Esophagus muscularis mucosa (tissue), 3 donors: Measurements from ENCODE around the gene SOX15.
"Not testable (repeated sequence)": the region's sequence is repeated elsewhere in the genome, so short reads cannot be mapped to it uniquely, and the experiment has no call there.

Experiments
- POLR2A ChIP-seq: fragments of 450-650 bp; IDR thresholded peaks from one replicate; pipeline ENCODE4 v1.6.1; 2017; ENCODE audit warnings: antibody characterized with exemption, moderate library complexity, mild to moderate bottlenecking, low read depth
- POLR2AphosphoS5 ChIP-seq, 2 donors: sonication (generic); formaldehyde crosslinking; IDR thresholded peaks; one replicate each; pipeline ENCODE4 v1.6.1; 2017; ENCODE audit warnings: antibody characterized with exemption in 2 of 2
- TF ChIP-seq, protein P1 (sequence below), 3 experiments: fragments of 200-600 bp in 2 of 3; fragments of 450-650 bp in 1 of 3; sonication (generic) in 2 of 3; IDR thresholded peaks; one replicate each; pipeline ENCODE4 v1.5.1; 2017 to 2019; ENCODE audit warnings: antibody characterized with exemption in 3 of 3, mild to moderate bottlenecking in 2 of 3, moderate library complexity in 1 of 3

DNA sequence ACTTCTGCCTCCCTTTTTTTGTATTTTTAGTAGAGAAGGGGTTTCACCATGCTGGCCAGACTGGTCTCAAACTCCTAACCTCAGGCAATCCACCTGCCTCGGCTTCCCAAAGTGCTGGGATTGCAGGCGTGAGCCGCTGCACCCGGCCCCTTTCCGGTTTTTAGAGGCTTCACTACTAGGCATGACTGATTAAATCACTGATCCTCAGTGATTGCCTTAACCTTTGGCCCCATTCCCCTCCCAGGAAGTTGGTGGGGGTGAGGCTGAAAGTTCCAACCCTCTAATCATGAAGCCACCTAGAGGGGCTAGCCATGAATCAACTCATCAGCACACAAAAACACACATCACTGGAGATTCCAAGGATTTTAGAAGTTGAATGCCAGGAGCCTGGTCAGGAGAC lies 7.7 kb upstream of the SOX15 start:
- TF ChIP-seq, protein P1, sequence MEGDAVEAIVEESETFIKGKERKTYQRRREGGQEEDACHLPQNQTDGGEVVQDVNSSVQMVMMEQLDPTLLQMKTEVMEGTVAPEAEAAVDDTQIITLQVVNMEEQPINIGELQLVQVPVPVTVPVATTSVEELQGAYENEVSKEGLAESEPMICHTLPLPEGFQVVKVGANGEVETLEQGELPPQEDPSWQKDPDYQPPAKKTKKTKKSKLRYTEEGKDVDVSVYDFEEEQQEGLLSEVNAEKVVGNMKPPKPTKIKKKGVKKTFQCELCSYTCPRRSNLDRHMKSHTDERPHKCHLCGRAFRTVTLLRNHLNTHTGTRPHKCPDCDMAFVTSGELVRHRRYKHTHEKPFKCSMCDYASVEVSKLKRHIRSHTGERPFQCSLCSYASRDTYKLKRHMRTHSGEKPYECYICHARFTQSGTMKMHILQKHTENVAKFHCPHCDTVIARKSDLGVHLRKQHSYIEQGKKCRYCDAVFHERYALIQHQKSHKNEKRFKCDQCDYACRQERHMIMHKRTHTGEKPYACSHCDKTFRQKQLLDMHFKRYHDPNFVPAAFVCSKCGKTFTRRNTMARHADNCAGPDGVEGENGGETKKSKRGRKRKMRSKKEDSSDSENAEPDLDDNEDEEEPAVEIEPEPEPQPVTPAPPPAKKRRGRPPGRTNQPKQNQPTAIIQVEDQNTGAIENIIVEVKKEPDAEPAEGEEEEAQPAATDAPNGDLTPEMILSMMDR (IDR thresholded peaks at IDR 0.05) = not testable (repeated sequence)
- TF ChIP-seq POLR2A; POLR2AphosphoS5 (IDR thresholded peaks at IDR 0.05): not testable (repeated sequence)
